Right ventricle myocardium superior (tissue), 1 donor: ENCODE data around the gene DACT3. TPM values are rescaled to one million over a fixed set of nuclear protein-coding genes. Genes with fewer than 3 reads are reported as not detected.
"Not testable (repeated sequence)": the region's sequence is repeated elsewhere in the genome, so short reads cannot be mapped to it uniquely, and the experiment has no call there.

Source experiments
- ATAC-seq: fragments of 200-7000 bp; cut with Tn5 transposase; one replicate; pipeline ENCODE4 v1.9.1; 2020; ENCODE audit warnings: mild to moderate bottlenecking; ENCODE audit not compliant: poor library complexity
- DNase-seq: peaks from one replicate; pipeline ENCODE4 v3.0.0-alpha.2; 2020
- intact Hi-C: fragments of 100-400 bp; cut with DNase I; formaldehyde crosslinking; loops from one replicate; pipeline ENCODE4 v1.11.2; 2022
- total RNA-seq: library from RNA; stranded (reverse); fragmentation: NEBNext Ultra II Directional; extraction: Animal tissue kit (Norgen Biotek cat#: 25700); gene quantifications from one replicate; pipeline ENCODE4 v1.2.1, GENCODE V29; 2021
- donor health status: DM: no; HTN: yes; CAD: no; lungs with severe emphysema.

Gene DACT3
- total RNA-seq, 1 donor from 2014 or later: 15.2 TPM

DNA sequence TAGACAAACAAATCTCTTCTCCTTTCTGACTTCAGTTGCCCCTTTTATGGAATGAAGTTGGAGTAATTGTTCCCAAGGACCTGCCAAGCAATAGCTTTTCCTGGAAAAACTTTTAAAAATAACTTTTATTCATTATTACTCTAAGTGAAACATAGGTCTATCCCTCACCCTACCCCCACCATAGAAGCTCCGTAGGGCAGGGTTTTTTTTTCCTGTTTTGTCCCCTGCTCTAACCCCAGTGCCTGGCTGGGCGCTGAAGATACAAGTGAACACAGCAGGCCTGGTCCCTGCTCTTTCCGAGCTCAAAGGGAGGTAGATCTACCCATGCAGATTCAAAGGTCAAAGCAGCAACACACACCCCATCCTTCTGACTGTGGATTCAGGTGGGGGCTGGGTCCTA lies 16.3 kb downstream of the DACT3 start:
- intact Hi-C loops: no loop called here
- DNase-seq (no peak), ATAC-seq (no peak)

- ATAC-seq: no peak
- DNase-seq: no peak
- intact Hi-C loops: no loop called here
These were observed 20.3 kb downstream of the DACT3 start for GRCh38 chr19:46640656-46641055.

DNA sequence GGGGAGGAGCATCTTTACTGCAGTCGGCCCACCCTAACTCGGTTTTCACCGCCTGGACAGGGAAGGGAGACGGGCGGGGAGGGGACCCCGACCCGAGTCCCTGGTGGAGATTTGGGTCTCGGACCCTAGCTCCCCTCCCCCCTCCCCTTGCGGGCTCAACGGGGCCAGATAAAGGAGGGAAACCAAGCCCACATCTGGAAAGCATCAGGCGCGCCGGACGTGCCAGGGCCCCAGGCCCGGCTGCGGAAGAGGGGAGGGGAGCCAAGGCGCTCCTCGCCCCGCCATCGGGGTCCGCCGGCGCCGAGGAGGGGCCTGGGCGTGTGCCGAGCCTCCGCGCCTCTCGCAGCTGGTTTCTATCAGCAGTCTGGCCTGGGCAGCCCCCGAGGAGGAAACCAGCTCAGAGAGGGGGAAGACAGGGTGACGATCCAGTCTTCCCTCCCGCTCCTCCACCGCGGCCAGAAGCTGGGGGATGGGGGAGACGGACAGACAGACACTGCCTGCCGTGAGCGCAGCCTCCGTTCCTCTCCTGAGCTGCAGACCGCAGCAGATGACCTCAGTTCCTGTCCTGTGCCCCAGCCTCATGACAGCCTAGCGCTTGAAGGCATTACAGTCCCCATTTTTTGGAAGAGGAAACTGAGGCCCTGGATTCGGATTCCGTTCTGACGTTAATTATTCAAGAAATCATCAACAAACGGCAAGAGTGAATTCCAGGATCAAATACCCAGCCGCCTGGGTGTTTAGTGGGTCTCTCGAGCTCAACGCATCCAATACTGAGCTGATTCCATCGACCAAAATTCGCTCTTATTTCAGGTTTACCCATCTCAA lies 21.4 kb downstream of the DACT3 start:
- DNase-seq: peak; percentile 75
- intact Hi-C loops: no loop called here
- peak; percentile 54 for ATAC-seq

DNA sequence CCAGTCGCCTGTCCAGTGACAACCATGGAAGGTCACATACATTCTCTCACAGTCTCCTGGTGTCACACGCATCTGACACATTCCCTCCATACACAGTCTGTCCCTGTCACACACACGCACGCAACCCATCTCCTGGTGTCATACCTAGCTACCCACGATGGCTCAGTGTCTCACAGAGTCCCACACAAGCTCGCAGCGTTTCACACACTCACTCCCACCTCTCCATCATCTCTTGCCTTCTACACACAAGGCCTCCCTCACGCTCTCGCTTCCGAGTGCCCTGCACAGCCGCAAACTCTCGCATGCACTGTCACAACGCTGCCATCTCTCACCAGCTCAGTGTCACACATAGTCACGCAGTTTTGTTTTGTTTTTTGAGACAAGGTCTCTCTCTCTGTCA lies 23.8 kb downstream of the DACT3 start:
- ATAC-seq (no peak), DNase-seq (no peak)
- intact Hi-C loops: no loop called here

GRCh38 chr19:46635920-46636761 lies 24.8 kb downstream of the DACT3 start, which contains the start of gene GNG8:
Gene GNG8 (minus strand): TSS chr19:46636202. CDS start chr19:46634682, 1,520 bp downstream.
- intact Hi-C loops: no loop called here

GRCh38 chr19:46634656-46635218 lies 26.2 kb downstream of the DACT3 start:
- intact Hi-C loops: no loop called here
- DNase-seq: no peak
- no peak for ATAC-seq

More at GRCh38 chr19:46635920-46636761, 24.8 kb downstream of the DACT3 start, which contains the start of gene GNG8:
- no peak for ATAC-seq
- no peak for DNase-seq

DNA sequence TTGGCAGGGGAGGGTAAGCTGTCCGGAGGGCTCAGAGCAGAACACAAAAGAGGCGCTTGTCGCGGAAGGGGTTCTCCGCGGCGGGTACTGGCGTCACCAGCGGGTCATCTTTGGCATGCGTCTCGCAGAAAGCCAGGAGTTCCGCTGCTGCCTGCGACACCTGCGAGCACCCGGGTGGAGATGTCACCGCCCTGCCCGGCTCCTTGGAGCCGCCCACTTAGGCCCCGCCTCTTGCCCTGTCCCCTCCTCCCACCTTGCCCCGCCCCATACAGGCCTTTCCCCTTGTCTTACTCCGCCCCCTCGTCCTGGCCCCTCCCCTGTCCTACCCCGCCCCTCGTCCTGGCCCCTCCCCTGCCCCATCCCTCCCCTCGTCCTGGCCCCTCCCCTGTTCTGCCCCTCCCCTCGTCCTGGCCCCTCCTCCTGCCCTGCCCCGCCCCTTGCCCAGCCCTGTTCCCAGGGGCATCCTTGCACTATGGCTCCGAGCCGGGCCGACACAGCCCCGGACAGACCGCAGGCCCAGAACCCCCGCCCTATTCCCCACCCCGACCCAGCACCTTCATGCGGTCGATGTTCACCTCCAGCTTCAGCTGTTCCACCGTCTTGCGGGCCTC lies 26.8 kb downstream of the DACT3 start:
- intact Hi-C loops: no loop called here
- DNase-seq (peak; percentile 77), ATAC-seq (peak; percentile 41)

DNA sequence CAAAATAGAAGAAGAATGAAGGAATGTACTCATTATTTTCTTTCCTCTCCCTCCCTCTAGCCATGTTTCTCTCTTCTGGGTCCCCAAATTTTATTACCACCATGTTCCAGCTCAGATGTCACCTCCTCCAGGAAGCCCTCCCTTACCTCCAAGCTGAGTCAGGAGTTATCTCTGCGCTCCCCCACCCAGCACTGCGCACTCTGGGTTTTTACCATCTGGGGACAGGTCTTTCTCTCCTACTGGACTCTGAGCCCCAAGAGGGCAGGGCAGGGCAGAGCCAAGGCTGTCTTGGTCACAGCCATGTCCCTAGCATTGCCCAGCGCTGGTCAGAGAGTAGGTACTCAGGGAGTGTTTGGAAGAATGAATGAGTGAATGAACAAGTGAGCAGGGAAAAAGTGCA lies 27.9 kb downstream of the DACT3 start:
- ATAC-seq (no peak), DNase-seq (no peak)

DNA sequence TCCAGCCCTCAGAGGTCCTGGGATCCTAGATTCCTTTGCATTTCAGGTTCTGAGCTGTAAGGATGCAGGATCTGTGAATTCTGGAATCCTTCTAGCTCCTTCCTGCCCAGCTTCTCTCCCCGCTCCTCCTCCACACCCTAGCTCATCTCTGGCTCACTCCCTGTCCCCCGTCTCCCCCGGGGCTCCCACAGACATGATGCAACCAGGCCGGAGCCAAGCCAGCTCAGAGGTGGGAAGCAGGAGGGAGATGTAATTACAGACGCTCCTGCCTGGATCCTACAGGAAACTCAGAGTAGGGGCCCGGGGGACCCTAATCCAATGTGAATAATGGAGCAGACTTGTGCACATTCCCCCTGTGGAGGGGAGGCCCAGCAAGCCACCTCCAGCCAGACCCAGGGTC lies 29.5 kb downstream of the DACT3 start:
- intact Hi-C loops: no loop called here
- DNase-seq (no peak), ATAC-seq (no peak)

More for the DNA sequence above, 27.9 kb downstream of the DACT3 start:
- intact Hi-C loops: no loop called here

DNA sequence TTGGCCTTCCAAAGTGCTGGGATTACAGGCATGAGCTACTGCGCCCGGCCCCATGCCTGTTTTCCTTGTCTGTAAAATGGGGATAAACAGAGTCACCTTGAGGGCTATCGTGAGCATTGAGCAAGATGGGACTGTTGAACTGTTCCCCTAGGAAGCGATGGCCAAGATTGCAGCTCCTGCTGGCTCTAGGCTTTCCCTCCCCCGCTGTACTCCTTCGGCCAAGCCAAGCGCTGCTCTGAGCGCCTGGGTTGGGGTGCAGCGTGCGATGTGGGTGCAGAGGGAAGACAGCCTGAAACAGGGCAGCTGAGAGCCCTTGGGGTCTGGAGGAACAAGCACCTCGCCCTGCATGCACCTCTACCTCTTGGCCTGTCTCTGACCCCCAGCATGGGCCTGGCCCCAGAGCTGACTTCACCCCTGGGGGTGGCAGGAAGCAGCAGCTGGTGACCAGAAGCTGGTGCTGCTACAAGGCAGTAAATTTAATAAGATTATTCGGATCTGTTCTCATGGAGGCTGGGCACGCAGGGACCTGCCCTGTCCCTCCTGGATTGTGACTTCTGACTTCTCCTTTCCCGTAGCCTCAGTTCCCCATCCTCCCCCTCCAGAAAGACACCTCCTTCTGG lies 30.3 kb downstream of the DACT3 start:
- ATAC-seq: no peak

GRCh38 chr19:46629546-46630025 lies 31.4 kb downstream of the DACT3 start:
- intact Hi-C loops: no loop called here
- DNase-seq (peak; percentile 66), ATAC-seq (peak; percentile 11)

More for the DNA sequence above, 30.3 kb downstream of the DACT3 start:
- DNase-seq: no peak
- intact Hi-C loops: no loop called here

- not testable (repeated sequence) for DNase-seq, ATAC-seq
These were observed 32.0 kb downstream of the DACT3 start for GRCh38 chr19:46628970-46629369.

DNA sequence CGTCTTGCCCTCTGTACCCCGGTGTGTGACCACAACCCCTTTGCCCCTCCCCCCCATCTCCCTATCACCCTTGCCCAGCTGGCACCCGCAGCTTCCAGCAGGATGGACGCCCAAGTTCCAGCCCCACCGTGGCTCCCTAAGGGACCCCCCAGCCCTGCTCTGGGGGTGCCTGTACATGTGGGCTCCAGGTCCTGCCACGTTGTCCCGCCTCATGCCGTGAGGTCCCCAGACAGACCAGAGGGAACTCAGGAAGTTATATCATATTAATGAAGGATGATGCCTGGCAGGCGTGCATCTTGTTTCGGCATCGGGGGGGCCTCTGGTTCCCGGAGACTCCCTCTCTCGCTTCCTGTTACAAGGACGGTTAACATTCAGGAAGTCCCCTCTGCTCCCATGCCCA lies 34.5 kb downstream of the DACT3 start:
- intact Hi-C loops: no loop called here
- DNase-seq (no peak), ATAC-seq (no peak)

More at GRCh38 chr19:46628970-46629369, 32.0 kb downstream of the DACT3 start:
- intact Hi-C loops: not testable (repeated sequence)

- ATAC-seq: peak; percentile 4
These were observed 35.3 kb downstream of the DACT3 start for GRCh38 chr19:46625731-46626130.

DNA sequence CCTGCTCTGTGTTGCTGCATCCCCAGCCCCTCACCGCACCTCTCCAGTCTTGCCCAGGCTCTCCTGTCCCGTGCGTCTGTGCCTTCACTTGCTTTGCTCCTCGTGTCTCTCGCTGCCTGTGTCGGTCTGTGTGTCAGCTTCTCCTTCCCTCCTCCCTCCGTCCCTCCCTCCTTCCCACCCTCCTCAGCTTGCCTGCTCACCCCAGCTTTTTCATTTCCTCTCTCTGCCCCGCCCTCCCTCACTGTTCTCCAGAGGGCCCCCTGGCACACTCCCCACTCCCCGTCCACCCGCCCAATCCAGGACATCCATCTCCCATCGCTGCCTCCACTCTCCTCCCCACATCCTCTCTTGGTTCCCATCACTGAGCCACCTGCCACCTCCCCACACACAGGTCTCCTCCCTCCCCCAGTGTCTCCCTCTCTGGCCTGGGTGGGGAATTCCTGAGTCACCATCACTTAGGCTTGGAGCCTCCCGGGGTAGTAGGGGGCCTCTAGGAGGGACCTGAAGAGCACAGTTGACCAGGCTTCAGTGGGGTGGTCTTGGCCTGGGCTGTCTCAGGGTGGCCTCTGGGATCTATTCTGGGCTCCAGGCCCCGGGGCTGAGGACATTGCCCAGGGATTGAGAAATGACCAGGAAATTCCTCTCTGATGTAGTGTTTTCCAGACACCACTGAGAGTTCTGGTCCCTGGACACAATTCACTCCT lies 35.9 kb downstream of the DACT3 start, which contains the start of gene PTGIR:
Gene PTGIR, minus strand, starts transcription at position 132 of the 704 bp plus-strand sequence. CDS start 864 bp downstream, outside the sequence.
- intact Hi-C loops: no loop called here
- DNase-seq (peak; percentile 81), ATAC-seq (peak; percentile 81)

More at GRCh38 chr19:46625731-46626130, 35.3 kb downstream of the DACT3 start:
- no peak for DNase-seq
- intact Hi-C loops: no loop called here

GRCh38 chr19:46623915-46624502 lies 37.0 kb downstream of the DACT3 start:
- ATAC-seq: no peak
- intact Hi-C loops: no loop called here
- DNase-seq: no peak

- DNase-seq (no peak), ATAC-seq (no peak)
- intact Hi-C loops: no loop called here
These were observed 38.9 kb downstream of the DACT3 start for GRCh38 chr19:46622118-46622446.
